ENCODE data around the gene ZNF385B. TPM values are rescaled to one million over a fixed set of nuclear protein-coding genes. Genes with fewer than 3 reads are reported as not detected.
A peak's percentile ranks its signal among the peaks of the same experiment; 100 is the strongest.
"Not testable (repeated sequence)": the region's sequence is repeated elsewhere in the genome, so short reads cannot be mapped to it uniquely, and the experiment has no call there.

ZNF385B gene
- total RNA-seq: 0.51 TPM

- peak; percentile 44 for DNase-seq
Observed at GRCh38 chr2:179861416-179862067, at the start of gene ZNF385B. Gene ZNF385B, minus strand, starts transcription at chr2:179861612.

- DNase-seq: no peak
Observed at GRCh38 chr2:179910735-179911113, 49.3 kb upstream of the ZNF385B start.

- DNase-seq: no peak
Observed at GRCh38 chr2:179909845-179910734, 48.7 kb upstream of the ZNF385B start.

- no peak for DNase-seq
Observed at GRCh38 chr2:179900655-179901054, 39.2 kb upstream of the ZNF385B start.

- no peak for DNase-seq
Observed at GRCh38 chr2:179899666-179900065, 38.3 kb upstream of the ZNF385B start.

GRCh38 chr2:179898873-179899272, 37.5 kb upstream of the ZNF385B start:
- no peak for DNase-seq

GRCh38 chr2:179893616-179894015, 32.2 kb upstream of the ZNF385B start:
- no peak for DNase-seq

DNA sequence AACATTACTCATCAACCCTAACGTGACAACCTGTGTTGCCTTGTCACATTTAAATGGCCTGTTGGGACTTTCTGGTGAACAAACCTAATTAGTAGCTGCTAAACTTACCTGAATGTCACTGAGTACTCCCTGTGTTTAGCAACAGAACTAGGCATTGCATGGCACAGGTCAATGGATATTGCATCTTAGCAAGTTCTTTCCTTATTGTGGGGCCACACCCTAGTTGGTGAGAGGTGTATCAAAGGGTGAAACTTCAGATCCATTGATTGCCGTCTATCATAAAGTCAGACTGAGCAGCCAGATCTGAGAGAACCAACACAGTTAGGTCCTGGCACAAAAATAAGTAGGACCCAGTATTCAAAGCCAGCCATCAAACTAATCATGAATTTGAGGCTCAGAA, 29.8 kb upstream of the ZNF385B start:
- DNase-seq: no peak

DNA sequence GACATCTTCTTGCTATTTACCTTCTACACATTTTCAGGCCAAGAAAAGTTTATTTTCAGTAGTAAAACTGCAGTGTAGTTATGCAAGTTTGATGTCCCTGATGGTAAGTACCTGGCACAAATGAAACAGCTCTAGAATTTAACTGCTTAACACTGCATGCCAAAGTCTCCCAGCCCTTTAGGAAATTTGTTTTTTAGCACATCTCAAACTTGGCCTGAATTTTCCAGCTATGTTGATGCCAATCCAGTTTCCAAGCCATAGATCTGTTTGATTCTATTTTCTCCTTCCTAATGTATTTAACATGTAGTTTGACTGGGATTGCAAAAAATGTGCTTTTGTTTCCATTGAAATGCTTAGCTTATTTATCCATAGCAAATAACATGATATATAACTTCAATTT, 29.3 kb upstream of the ZNF385B start:
- DNase-seq: peak; percentile 40

GRCh38 chr2:179888642-179889041, 27.2 kb upstream of the ZNF385B start:
- not testable (repeated sequence) for DNase-seq

DNA sequence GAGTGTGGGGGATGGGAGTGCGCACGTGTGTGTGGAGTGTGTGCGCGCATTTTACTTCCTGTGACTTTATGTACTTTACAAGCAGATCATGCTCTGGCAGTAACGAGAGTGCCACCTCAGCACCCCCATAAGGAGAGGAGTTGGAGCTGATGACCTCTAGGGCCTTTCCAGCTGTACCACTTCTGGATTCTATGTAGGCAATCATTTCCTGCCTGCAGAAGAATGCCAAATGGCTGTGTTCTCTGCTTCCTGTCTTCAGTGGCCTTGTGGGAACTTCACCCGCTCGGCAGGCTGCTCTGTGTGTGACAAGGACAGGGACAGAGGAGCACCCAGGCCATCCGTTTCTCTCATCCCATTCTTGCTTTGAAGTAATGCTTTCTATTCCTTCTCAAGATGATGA, 22.8 kb upstream of the ZNF385B start:
- no peak for DNase-seq

GRCh38 chr2:179882851-179883806, 21.7 kb upstream of the ZNF385B start:
- DNase-seq: no peak

DNA sequence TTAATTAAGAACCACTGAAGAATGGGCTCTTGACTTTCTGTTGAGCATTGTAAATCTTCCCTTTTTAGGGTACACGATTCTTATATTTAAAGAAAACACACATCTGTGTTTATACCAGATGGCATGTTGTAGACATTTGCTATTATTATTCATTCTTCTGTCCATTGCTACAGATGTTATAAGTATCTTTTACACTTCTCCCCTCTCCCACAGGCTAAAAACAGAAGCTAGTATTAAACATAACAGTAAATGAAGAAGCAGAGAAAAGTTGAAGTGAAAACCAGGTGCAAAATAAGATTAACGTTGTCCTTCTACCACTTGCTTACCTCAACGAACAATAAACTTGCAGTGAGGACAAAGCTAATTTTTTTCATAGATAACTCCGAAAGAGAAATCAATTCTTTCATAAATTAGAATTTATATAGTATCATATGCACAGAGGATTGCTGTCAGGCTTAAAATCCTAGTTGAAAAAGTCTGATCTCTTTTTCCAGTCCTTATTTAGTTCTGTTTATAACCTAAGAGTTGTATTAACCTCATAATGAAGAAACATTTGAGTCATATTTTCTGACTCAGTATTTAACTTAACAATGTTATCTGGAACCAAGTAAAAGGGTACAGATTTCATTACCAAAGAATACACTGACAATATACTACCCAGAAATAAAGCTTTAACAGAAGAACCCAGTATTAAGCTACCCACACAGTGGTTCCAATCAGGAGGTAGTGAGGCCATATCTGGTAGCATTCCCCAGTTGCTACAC, 16.4 kb upstream of the ZNF385B start:
- no peak for DNase-seq

DNA sequence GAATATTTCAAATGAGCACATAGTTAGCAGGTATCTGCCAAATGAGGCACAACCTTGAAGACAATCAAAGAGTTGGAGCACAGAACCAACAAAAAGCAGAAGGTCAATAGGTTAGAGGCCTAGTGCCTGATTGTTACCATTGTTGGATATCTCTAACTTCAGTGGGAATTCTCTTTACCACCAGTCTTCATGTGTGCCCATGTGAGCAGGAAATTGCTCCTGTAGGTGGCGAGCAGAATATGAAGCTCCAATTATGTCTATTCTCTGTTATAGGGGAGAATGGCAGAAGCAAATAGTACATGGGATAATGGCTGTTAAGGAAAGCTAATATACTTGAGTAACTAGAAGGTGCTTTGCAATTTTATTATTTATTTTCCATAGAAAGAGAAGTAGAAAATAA, 14.9 kb upstream of the ZNF385B start:
- DNase-seq: no peak

DNA sequence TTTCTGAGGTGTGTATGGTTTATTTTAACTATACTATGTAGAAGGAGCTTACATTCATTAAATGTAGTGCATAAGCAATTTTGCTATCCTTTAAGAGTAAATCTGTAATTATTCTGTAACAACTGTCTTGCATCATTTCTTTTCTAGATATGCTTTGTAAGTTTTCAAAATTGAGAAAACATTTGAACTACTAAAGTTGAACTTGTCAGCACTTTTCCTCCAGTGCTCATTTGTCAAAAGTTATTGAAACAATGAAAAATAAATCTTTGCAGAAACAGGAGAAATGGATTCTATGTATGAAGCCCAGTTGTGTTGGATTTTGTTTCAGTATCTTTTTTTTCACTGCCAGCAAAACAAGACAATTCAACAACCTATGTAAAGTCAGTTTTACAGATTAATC, 14.5 kb upstream of the ZNF385B start:
- DNase-seq: no peak

- DNase-seq: no peak
Observed at GRCh38 chr2:179862898-179863458, 1.6 kb upstream of the ZNF385B start.

DNA sequence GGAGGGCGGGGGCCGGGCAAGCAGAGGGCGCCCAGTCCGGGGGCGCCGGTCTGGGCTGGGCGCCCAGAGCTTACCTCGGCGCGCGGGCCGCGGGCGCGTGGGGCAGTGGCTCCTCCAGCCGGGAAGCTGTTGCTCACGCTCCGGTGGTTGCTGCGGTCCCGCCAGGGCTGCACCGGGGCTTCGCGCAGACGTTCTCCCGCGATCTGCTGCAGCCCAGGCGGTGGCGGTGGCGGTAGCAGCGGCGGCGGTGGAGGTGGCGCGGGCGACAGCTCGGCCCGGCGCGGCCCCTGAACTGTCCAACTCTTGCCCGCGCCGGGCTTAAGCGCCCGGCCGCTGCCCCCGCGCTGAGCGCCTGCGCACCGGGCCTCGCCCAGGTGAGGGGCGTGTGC, 391 bp downstream of the ZNF385B start:
- peak; percentile 27 for DNase-seq

DNA sequence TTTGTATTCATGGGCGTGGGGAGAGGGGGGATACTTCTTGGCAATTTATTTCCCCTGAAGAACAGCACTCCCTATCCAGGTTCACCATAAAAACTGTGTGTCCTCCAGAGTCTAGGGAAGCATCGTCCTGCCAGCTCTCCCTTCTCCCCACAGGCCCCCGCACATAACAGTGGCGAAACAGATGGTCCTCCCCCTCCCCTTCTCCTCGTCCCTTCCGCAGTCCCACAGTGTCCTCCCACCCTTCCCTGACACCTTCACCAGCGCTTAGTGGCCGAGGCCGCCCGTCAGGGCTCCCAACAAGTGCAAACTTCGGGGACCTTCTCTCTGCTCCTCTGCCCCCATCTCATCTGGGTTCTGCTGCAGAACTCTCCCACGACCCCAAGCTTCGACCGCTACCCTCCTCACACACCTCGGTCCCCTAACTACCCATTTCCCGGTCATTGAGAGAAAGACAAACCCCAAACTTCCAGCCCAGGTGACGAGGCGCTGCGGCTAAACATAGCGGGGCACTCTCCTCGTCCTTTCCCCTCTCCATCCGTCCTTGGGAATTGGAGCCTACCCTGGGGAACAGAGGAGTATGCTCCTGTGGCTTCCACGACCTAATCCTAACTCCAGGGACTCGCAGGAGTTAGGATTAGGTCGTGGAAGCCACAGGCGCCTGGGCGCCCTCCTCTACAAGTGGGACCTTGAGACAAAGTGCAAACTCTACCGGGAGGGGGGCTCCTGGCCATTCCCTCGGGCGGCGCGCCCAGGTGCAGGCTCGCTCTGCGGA, 971 bp downstream of the ZNF385B start:
- no peak for DNase-seq

- DNase-seq: no peak
Observed at GRCh38 chr2:179859523-179859922, 1.9 kb downstream of the ZNF385B start.

DNA sequence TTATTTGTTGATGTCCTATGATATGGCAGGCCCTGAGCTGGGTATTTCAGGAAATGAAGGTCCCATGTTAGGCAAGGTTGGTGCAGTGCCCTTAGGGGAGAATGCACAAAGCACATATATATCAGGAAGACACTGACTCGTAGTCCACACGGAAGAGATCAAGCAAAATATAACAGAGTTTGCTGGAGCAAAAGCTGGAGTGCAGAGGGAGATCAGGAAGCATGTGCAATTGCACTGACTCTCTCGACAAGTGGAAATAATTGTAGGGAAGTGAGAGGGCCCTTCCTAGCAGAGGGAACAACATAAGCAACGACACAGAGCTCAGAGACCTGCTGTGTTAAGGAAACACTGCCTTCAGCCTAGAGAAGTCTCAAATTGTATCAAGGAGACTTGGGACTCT, 4.2 kb downstream of the ZNF385B start:
- DNase-seq: no peak

- DNase-seq: no peak
Observed at GRCh38 chr2:179856205-179856604, 5.2 kb downstream of the ZNF385B start.
